GM19463 (cell line): Measurements from ENCODE around the gene FASTKD3.

ENCODE experiments used
- ATAC-seq: cut with Tn5 transposase; IDR thresholded peaks from one replicate; pipeline ENCODE4 v1.9.1; 2021; ENCODE audit warnings: mild to moderate bottlenecking, moderate library complexity; ENCODE audit not compliant: unreplicated experiment

FASTKD3 gene

GRCh38 chr5:7850395-7851239 lies 18.2 kb downstream of the FASTKD3 start, which contains the start of gene CFAP90:
Gene CFAP90 (minus strand): TSS chr5:7851133. CDS start chr5:7851021, 112 bp downstream.
- no peak for ATAC-seq

- ATAC-seq, result no peak
Measured at GRCh38 chr5:7849681-7850394, 19.0 kb downstream of the FASTKD3 start.

GRCh38 chr5:7848296-7848695 lies 20.5 kb downstream of the FASTKD3 start:
- no peak for ATAC-seq

- no peak for ATAC-seq
Measured at GRCh38 chr5:7846327-7846726, 22.5 kb downstream of the FASTKD3 start.

GRCh38 chr5:7845557-7845956 lies 23.3 kb downstream of the FASTKD3 start:
- ATAC-seq, result no peak

GRCh38 chr5:7844901-7845300 lies 23.9 kb downstream of the FASTKD3 start:
- ATAC-seq, result no peak

- no peak for ATAC-seq
Measured at GRCh38 chr5:7842531-7842930, 26.3 kb downstream of the FASTKD3 start.

GRCh38 chr5:7837403-7837802 lies 31.4 kb downstream of the FASTKD3 start:
- ATAC-seq, result no peak

GRCh38 chr5:7834982-7835381 lies 33.8 kb downstream of the FASTKD3 start:
- ATAC-seq, result no peak

GRCh38 chr5:7828269-7828668 lies 40.6 kb downstream of the FASTKD3 start:
- ATAC-seq, result no peak

- ATAC-seq, result no peak
Measured at GRCh38 chr5:7827610-7828009, 41.2 kb downstream of the FASTKD3 start.

GRCh38 chr5:7825630-7826029 lies 43.2 kb downstream of the FASTKD3 start:
- ATAC-seq, result no peak

GRCh38 chr5:7824995-7825394 lies 43.8 kb downstream of the FASTKD3 start:
- ATAC-seq, result no peak

- no peak for ATAC-seq
Measured at GRCh38 chr5:7823594-7823993, 45.2 kb downstream of the FASTKD3 start.

- no peak for ATAC-seq
Measured at GRCh38 chr5:7822449-7822848, 46.4 kb downstream of the FASTKD3 start.

- no peak for ATAC-seq
Measured at GRCh38 chr5:7816535-7816901, 52.3 kb downstream of the FASTKD3 start.

GRCh38 chr5:7815892-7816534 lies 52.8 kb downstream of the FASTKD3 start:
- ATAC-seq, result peak; percentile 91

GRCh38 chr5:7814816-7815215 lies 54.0 kb downstream of the FASTKD3 start:
- ATAC-seq, result no peak

- ATAC-seq, result no peak
Measured at GRCh38 chr5:7813576-7813975, 55.3 kb downstream of the FASTKD3 start.

- ATAC-seq, result no peak
Measured at GRCh38 chr5:7813007-7813406, 55.8 kb downstream of the FASTKD3 start.

GRCh38 chr5:7811715-7812114 lies 57.1 kb downstream of the FASTKD3 start:
- no peak for ATAC-seq
